Mononuclear cell (primary cell): ENCODE data around the gene TRPC4. TPM values are rescaled to one million over a fixed set of nuclear protein-coding genes. Genes with fewer than 3 reads are reported as not detected.
"Not testable (repeated sequence)": the region's sequence is repeated elsewhere in the genome, so short reads cannot be mapped to it uniquely, and the experiment has no call there.

Experiments used
- H3K27me3 ChIP-seq: 2 replicates; pipeline ENCODE4 v1.6.0; 2011; ENCODE audit warnings: low read length, control low read depth; ENCODE audit not compliant: insufficient read depth
- H3K4me1 ChIP-seq: 2 replicates; pipeline ENCODE4 v1.5.1; 2011; ENCODE audit warnings: mild to moderate bottlenecking, low read length, control low read depth; ENCODE audit not compliant: insufficient read depth
- H3K4me3 ChIP-seq: 2 replicates; pipeline ENCODE4 v1.5.1; 2011; ENCODE audit warnings: mild to moderate bottlenecking, low read length, moderate library complexity
- H3K9me3 ChIP-seq: 2 replicates; pipeline ENCODE4 v1.5.1; 2011; ENCODE audit warnings: low read depth, mild to moderate bottlenecking, control low read depth, low read length
- total RNA-seq: library from RNA; depleted of rRNA; stranded (reverse); fragments of >200 nt; gene quantifications from one replicate; pipeline ENCODE4 v1.2.3, GENCODE V29; 2012

The TRPC4 gene
- total RNA-seq, 1 donor: not detected

DNA sequence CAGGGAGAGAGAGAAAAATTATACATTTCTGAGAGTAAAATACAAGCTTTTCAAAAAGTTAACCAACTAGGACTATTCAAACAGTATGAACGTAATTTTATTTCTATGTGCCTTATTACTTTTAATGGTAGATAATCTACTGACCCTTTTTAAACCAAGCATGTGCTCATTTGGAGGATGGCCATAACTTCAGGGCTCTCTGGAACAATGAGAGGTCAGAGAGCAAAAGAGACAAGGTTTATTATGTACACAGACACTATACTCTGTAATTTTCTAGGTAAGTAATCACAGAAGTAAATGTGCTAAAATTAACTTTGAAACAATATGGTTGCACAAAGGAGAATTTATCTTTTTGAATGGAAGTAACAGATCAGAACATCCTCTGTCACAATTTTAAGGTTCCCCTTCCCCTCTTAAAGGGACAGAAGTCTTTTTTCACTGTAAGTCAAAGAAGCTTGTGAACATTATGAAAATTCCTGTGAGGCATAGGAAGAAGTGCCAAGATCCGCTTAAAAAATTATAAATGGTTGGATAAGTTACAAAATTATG is 272.0 kb downstream of the TRPC4 start:
- Histone ChIP-seq H3K27me3 (no peaks in the 10 kb centered on the region), H3K4me3 (no peak overlapping the region), H3K9me3 (no peaks in the 10 kb centered on the region), H3K4me1 (no peaks in the 10 kb centered on the region)

- Histone ChIP-seq H3K9me3 (no peaks in the 10 kb centered on the region), H3K27me3 (no peaks in the 10 kb centered on the region), H3K4me3 (no peak overlapping the region), H3K4me1 (no peaks in the 10 kb centered on the region)
Measured at GRCh38 chr13:37596805-37597204, 272.8 kb downstream of the TRPC4 start.

GRCh38 chr13:37595162-37595561 is 274.4 kb downstream of the TRPC4 start:
- H3K27me3 ChIP-seq: no peaks in the 10 kb centered on the region
- no peaks in the 10 kb centered on the region for H3K4me1 ChIP-seq
- no peaks in the 10 kb centered on the region for H3K9me3 ChIP-seq

GRCh38 chr13:37594550-37594949 is 275.0 kb downstream of the TRPC4 start:
- H3K27me3 ChIP-seq: no peaks in the 10 kb centered on the region
- H3K9me3 ChIP-seq: no peaks in the 10 kb centered on the region
- H3K4me3 ChIP-seq: no peak overlapping the region
- H3K4me1 ChIP-seq: no peaks in the 10 kb centered on the region

More at GRCh38 chr13:37595162-37595561, 274.4 kb downstream of the TRPC4 start:
- H3K4me3 ChIP-seq: no peak overlapping the region

DNA sequence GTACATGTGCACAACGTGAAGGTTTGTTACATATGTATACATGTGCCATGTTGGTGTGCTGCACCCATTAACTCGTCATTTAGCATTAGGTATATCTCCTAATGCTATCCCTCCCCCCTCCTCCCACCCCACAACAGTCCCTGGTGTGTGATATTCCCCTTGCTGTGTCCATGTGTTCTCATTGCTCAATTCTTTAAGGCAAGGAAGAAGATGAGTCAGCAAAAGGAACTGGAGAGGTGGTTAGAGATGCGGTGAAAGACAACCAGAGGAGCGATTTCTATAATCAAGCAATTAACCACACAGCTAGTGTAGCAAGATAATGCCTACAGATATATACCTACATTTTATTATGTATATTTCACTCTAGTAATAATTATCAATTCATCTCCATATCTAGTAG is 280.2 kb downstream of the TRPC4 start:
- H3K4me3 ChIP-seq, H3K9me3 ChIP-seq, H3K4me1 ChIP-seq, H3K27me3 ChIP-seq: not testable (repeated sequence)

GRCh38 chr13:37587236-37587635 is 282.3 kb downstream of the TRPC4 start:
- H3K4me3 ChIP-seq: no peak overlapping the region
- H3K4me1 ChIP-seq: no peaks in the 10 kb centered on the region
- H3K9me3 ChIP-seq: no peaks in the 10 kb centered on the region
- H3K27me3 ChIP-seq: no peaks in the 10 kb centered on the region
